Naive thymus-derived CD4-positive, alpha-beta T cell (primary cell): Measurements from ENCODE around the gene DIAPH1. TPM values are rescaled to one million over a fixed set of nuclear protein-coding genes. Genes with fewer than 3 reads are reported as not detected.
A peak's percentile ranks its signal among the peaks of the same experiment; 100 is the strongest.

Source experiments
- ATAC-seq: fragments of 150-1000 bp; cut with Tn5 transposase; 2 replicates; pipeline ENCODE4 v1.10.0; 2021; ENCODE audit warnings: mild to moderate bottlenecking, moderate library complexity
- CTCF ChIA-PET: fragments of 350-600 bp; sonication (Branson Sonifier 250); formaldehyde crosslinking; loops from one replicate; lab custom pipeline; 2021; ENCODE audit warnings: antibody characterized with exemption; lab: Charles Lee
- POLR2A ChIA-PET: fragments of 350-600 bp; sonication (Branson Sonifier 250); formaldehyde crosslinking; loops from one replicate; lab custom pipeline; 2021; ENCODE audit warnings: antibody characterized with exemption, inconsistent platforms; lab: Charles Lee
- DNase-seq, 9 donors: peaks; one replicate each; pipeline versions ENCODE4 v3.0.0 to v3.0.0-alpha.2; 2020 to 2022; ENCODE audit warnings: mixed read lengths in 1 of 9
- H3K27ac ChIP-seq: one replicate; pipeline ENCODE4 v1.7.0; 2013; ENCODE audit warnings: mild to moderate bottlenecking, low read depth, low read length, moderate library complexity
- H3K27me3 ChIP-seq, 2 donors: one replicate each; pipeline ENCODE4 v1.7.0; 2013; ENCODE audit warnings: low read length in 2 of 2, mild to moderate bottlenecking in 2 of 2, moderate library complexity in 2 of 2; ENCODE audit not compliant: control insufficient read depth in 2 of 2, insufficient read depth in 2 of 2
- H3K36me3 ChIP-seq, 3 experiments: 1 replicate in 2 of 3; 2 replicates in 1 of 3; pipeline ENCODE4 v1.7.0; 2013; ENCODE audit warnings: low read length in 3 of 3, mild to moderate bottlenecking in 3 of 3, moderate library complexity in 1 of 3; ENCODE audit not compliant: insufficient read depth in 3 of 3, control insufficient read depth in 2 of 3
- H3K4me1 ChIP-seq, 2 donors: one replicate each; pipeline ENCODE4 v1.7.0; 2013; ENCODE audit warnings: low read length in 2 of 2, mild to moderate bottlenecking in 2 of 2, moderate library complexity in 1 of 2; ENCODE audit not compliant: control insufficient read depth in 2 of 2, insufficient read depth in 2 of 2
- H3K4me3 ChIP-seq: 2 replicates; pipeline ENCODE4 v1.7.0; 2013; ENCODE audit warnings: mild to moderate bottlenecking, low read length
- H3K9me3 ChIP-seq, 3 experiments: 1 replicate in 2 of 3; 2 replicates in 1 of 3; pipeline ENCODE4 v1.7.0; 2013; ENCODE audit warnings: low read length in 3 of 3; ENCODE audit not compliant: control insufficient read depth in 2 of 3
- H3K27ac Mint-ChIP-seq, 9 donors: one replicate each; pipeline ENCODE4 v1.8.0; 2020 to 2022; ENCODE audit warnings: mixed read lengths in 9 of 9, mild to moderate bottlenecking in 8 of 9, moderate library complexity in 5 of 9, inconsistent platforms in 2 of 9
- H3K27me3 Mint-ChIP-seq, 5 donors: one replicate each; pipeline ENCODE4 v1.8.0; 2021 to 2022; ENCODE audit warnings: mixed read lengths in 5 of 5, mild to moderate bottlenecking in 1 of 5
- H3K36me3 Mint-ChIP-seq, 5 donors: one replicate each; pipeline ENCODE4 v1.8.0; 2020 to 2022; ENCODE audit warnings: mixed read lengths in 5 of 5, mild to moderate bottlenecking in 3 of 5, inconsistent platforms in 1 of 5
- H3K4me1 Mint-ChIP-seq, 7 donors: one replicate each; pipeline ENCODE4 v1.8.0; 2020 to 2022; ENCODE audit warnings: mixed read lengths in 7 of 7, mild to moderate bottlenecking in 3 of 7, inconsistent platforms in 1 of 7
- H3K4me3 Mint-ChIP-seq, 10 donors: one replicate each; pipeline ENCODE4 v1.8.0; 2020 to 2022; ENCODE audit warnings: mild to moderate bottlenecking in 10 of 10, mixed read lengths in 10 of 10, moderate library complexity in 6 of 10, inconsistent platforms in 2 of 10
- H3K9me3 Mint-ChIP-seq, 11 donors: one replicate each; pipeline ENCODE4 v1.8.0; 2020 to 2022; ENCODE audit warnings: mixed read lengths in 11 of 11, mild to moderate bottlenecking in 4 of 11, inconsistent platforms in 1 of 11, moderate library complexity in 1 of 11
- intact Hi-C, 2 donors: fragments of 100-400 bp; cut with micrococcal nuclease; formaldehyde crosslinking; loops; one replicate each; pipeline ENCODE4 v1.15.1; 2023
- polyA plus RNA-seq, 2 donors: library from polyadenylated mRNA; unstranded; fragments of 300-500 nt; fragmentation: Illumina TruSeq; gene quantifications; one replicate each; pipeline ENCODE4 v1.2.3, GENCODE V29; 2021
- total RNA-seq, 6 experiments: library from RNA in 5 of 6; stranded (reverse) in 5 of 6; gene quantifications; 1 replicate in 5 of 6; 2 replicates in 1 of 6; pipeline ENCODE4 v1.2.3 and lab custom pipeline; 2021 to 2026

DIAPH1 gene
- total RNA-seq, result 100 to 1,000 TPM; 163 to 278 (median 173) TPM
- 100 to 1,000 TPM in 1 of 2 donors, 10 to 100 TPM in 1; 89.7 to 105 TPM for polyA plus RNA-seq
- 247 reads per million, percentile 95 among the genes with 10 or more reads in this experiment for total RNA-seq (lab: John Stamatoyannopoulos, UW)

DNA sequence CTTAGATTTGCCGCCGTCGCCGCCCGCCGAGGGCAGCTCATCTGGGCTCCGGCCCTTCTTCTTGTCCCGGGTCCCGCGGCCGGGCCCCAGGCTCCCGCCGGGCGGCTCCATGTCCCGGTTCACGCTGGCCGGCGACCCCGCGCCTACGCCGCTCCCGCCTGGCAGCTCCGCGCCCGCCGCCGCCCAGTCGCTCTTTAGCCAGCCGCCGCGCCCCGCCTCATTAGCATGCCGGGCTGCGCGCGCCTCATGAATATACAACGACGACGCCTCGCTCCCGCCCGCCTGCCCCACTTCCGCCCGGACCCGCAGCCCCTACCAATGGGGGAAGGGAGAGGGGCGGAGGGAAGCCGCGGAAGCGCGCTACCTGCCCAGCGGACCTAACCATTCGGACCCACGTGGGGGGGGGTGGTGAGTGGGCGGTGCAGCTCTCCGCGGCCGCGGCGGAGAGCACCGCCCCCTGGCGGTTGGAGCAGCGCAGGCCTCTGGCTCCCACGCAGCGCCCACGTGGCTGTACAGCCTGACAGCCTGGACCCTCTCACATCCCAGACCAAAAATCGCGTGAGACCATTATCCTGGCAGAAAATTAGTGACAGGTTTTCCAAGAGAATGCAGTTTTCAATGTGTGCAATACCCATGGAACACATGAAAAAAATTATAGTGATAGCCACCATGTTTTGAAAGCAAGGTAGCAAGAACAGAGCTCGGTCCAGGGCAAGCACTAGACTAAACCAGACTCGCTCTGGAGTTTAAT lies at the start of gene DIAPH1:
DIAPH1 (minus strand) TSS at position 197 of the 751 bp plus-strand sequence; CDS start at position 111, 86 bp downstream.
- H3K4me1 ChIP-seq, result peaks cover 11 to 22% of the 10 kb centered on the region in 2 donors
- ATAC-seq (peak; percentile 98), DNase-seq (peak; percentile 91 to 98 (median 96))
- Mint-ChIP-seq H3K27ac (peak within 1 kb of the TSS; percentile 91 to 99 (median 95)), H3K4me3 (peak within 1 kb of the TSS; percentile 94 to 100 (median 100)), H3K9me3 (no peaks in the 10 kb centered on the region), H3K4me1 (peaks cover 44 to 61% (median 56%) of the 10 kb centered on the region in 7 donors), H3K27me3 (no peaks in the 10 kb centered on the region), H3K36me3 (peaks cover 13 to 28% (median 19%) of the 10 kb centered on the region in 5 donors)
- POLR2A ChIA-PET, result interaction anchor here (0.6 to 7.5 kb wide), 17 partner anchors 11 to 299 kb away, joined by 3 to 124 read pairs (median 4); partner anchors contain the start of genes FCHSD1, HDAC3, RELL2 and TAF7
- CTCF ChIA-PET, result interaction anchor here (0.5 to 8.7 kb wide), 17 partner anchors 9 to 927 kb away, joined by 3 to 222 read pairs (median 7); partner anchors contain the start of genes FCHSD1, HDAC3 and RELL2
- H3K27ac ChIP-seq, result peak within 1 kb of the TSS; percentile 97
- H3K27me3 ChIP-seq, result no peaks in the 10 kb centered on the region
- peaks cover 0 to 21% (median 5%) of the 10 kb centered on the region in 3 experiments for H3K36me3 ChIP-seq
- intact Hi-C loops, result loop anchor here (1.0 to 10.0 kb wide), 19 partner anchors 14 to 1786 kb away; partner anchors contain the start of genes ANKHD1 (in 2 of the 2), APBB3 (in 2 of the 2), HDAC3 (in 2 of the 2) and RELL2 (in 2 of the 2)
- no peaks in the 10 kb centered on the region for H3K9me3 ChIP-seq
- peak within 1 kb of the TSS; percentile 77 for H3K4me3 ChIP-seq

DNA sequence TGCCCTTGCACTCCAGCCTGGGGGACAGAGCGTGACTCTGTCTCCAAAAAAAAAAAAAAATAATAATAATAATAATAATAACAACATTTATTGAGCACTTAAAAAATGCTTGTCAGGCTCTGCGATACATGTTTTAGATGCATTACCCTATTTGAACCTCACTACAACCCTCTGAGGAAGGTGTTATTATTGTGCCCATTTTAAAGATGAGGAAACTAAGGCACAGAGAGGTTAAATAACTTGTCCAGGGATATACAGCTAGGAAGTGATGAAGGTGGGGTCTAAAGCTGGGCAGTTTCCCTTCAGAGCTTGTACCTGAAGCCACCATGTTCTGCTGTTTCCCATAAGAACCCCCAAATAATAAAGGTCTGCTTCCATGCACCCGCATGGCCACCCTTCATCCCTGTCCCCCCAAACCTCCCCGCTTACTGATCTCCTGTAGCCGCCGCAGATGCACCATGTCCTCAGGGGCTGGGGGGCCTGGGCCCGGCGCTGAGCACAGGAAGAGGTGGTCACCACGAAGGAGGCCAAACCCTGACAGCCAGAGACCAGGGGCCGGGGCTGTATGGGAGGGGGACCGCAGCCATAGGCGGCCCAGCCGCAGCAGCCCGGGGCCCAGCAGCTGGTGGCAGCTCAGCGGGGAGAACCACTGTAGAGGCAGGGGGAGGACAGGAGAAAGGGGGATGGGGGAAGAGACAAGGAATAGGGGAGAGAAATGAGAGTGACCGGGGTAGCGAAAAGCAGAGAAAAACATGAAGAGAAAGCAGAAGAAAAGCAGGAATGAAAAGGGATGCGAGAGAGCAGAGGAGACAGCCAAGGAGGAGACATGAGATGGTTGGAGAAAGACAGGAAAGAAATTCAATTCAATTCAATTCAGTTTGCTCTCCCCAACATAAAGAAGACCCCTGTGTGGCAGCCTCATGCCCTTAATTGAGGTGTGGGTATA lies 47.5 kb upstream of the DIAPH1 start:
- POLR2A ChIA-PET, result interaction anchor here (2.2 kb wide), 1 partner anchor 29 kb away, joined by 5 read pairs; the partner anchor contains the start of genes HDAC3 and RELL2
- DNase-seq (no peak), ATAC-seq (no peak)
- Mint-ChIP-seq H3K36me3 (no peaks in the 10 kb centered on the region), H3K27me3 (no peaks in the 10 kb centered on the region), H3K4me1 (peaks cover 0 to 6% (median 3%) of the 10 kb centered on the region in 7 donors), H3K4me3 (no peak overlapping the region), H3K27ac (no peak overlapping the region), H3K9me3 (no peaks in the 10 kb centered on the region)
- CTCF ChIA-PET, result interaction anchor here (0.7 to 4.4 kb wide), 7 partner anchors 10 to 294 kb away, joined by 3 to 54 read pairs (median 4); partner anchors contain the start of genes DELE1 and PCDH1
- no peaks in the 10 kb centered on the region for H3K27me3 ChIP-seq
- no peak overlapping the region for H3K4me3 ChIP-seq
- no peaks in the 10 kb centered on the region for H3K9me3 ChIP-seq
- no peak overlapping the region for H3K27ac ChIP-seq
- intact Hi-C loops, result loop anchor here (1.0 to 5.0 kb wide), 10 partner anchors 15 to 1033 kb away; partner anchors contain the start of gene RNF14 (in 1 of the 2)
- no peaks in the 10 kb centered on the region for H3K4me1 ChIP-seq
- H3K36me3 ChIP-seq, result no peaks in the 10 kb centered on the region

DNA sequence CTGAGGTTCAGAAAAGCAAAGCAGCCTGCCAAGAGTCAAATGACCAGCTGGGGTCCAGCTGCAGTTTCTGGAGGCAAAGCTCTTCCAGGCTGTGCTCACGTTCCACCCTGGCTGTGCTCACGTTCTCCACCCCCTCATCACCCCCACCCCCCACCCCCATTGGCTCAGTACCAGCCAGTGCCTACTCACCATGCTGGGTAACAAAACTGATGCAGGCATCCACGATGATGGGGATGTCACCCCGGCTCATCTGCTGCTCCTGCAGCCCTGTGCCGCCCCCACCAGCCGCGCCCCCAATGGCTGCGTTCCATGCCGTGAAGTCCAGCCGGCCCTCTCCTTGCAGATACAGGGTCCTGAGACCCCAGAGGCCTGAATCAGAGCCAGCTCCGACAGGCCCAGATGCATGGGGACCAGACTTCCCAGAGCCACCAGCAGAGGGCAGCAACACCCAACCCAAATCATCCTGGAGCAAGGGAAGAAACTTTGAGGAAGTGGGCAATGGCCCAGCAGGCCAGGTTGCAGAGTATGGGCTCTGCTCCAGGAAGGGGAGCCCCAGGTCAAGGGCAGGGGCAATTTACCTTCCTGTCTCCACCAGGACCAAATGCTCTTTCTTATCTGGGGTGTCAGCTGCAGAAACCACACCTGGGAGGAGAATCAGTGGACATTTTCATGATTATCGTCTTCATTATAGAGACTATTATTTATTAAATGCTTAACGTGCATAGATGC lies 46.1 kb upstream of the DIAPH1 start:
- intact Hi-C loops, result loop anchor here (1.0 to 5.0 kb wide), 10 partner anchors 16 to 1034 kb away; partner anchors contain the start of gene RNF14 (in 1 of the 2)
- Histone ChIP-seq H3K27ac (no peak overlapping the region), H3K4me1 (no peaks in the 10 kb centered on the region), H3K4me3 (no peak overlapping the region), H3K36me3 (no peaks in the 10 kb centered on the region), H3K9me3 (no peaks in the 10 kb centered on the region), H3K27me3 (no peaks in the 10 kb centered on the region)
- Mint-ChIP-seq H3K4me3 (no peak overlapping the region), H3K4me1 (peaks cover 0 to 6% (median 3%) of the 10 kb centered on the region in 7 donors), H3K9me3 (no peaks in the 10 kb centered on the region), H3K36me3 (no peaks in the 10 kb centered on the region), H3K27me3 (no peaks in the 10 kb centered on the region), H3K27ac (no peak overlapping the region)
- ChIA-PET POLR2A (interaction anchor here (1.2 to 2.2 kb wide), 2 partner anchors 28 to 295 kb away, joined by 5 read pairs; partner anchors contain the start of genes HDAC3 and RELL2), CTCF (interaction anchor here (0.6 to 4.4 kb wide), 15 partner anchors 8 to 296 kb away, joined by 3 to 54 read pairs (median 5); partner anchors contain the start of genes PCDH1 and PCDH12)
- DNase-seq (peak; percentile 36 to 75 (median 61)), ATAC-seq (peak; percentile 94)

DNA sequence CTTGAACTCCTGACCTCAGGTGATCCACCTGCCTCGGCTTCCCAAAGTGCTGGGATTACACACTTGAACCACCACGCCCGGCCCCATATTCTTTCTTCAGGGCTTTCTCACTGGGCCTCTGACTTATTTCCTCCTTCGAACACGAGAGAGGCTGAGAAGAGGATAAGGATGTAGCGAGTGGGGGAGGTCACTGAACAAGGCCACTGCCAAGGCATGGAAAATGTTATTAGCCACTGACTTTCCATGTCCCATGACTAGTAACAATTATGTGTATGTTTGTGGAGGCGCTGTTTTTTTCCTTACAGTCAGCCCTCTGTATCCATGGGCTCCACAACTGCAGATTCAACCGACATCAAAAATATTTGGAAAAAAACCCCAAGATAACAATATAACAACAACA lies 44.7 kb upstream of the DIAPH1 start:
- Mint-ChIP-seq H3K9me3 (peaks cover 0 to 2% (median 0%) of the 10 kb centered on the region in 11 donors), H3K4me1 (peaks cover 0 to 6% (median 3%) of the 10 kb centered on the region in 7 donors), H3K27me3 (no peaks in the 10 kb centered on the region), H3K27ac (no peak overlapping the region), H3K36me3 (no peaks in the 10 kb centered on the region), H3K4me3 (no peak overlapping the region)
- Histone ChIP-seq H3K27ac (no peak overlapping the region), H3K27me3 (no peaks in the 10 kb centered on the region), H3K4me1 (no peaks in the 10 kb centered on the region), H3K36me3 (no peaks in the 10 kb centered on the region), H3K9me3 (no peaks in the 10 kb centered on the region), H3K4me3 (no peak overlapping the region)
- ATAC-seq (no peak), DNase-seq (no peak)
- ChIA-PET POLR2A (no interaction called here), CTCF (interaction anchor here (0.7 to 3.9 kb wide), 7 partner anchors 10 to 297 kb away, joined by 3 to 24 read pairs (median 6); partner anchors contain the start of gene PCDH1)
- intact Hi-C loops, result no loop called here

DNA sequence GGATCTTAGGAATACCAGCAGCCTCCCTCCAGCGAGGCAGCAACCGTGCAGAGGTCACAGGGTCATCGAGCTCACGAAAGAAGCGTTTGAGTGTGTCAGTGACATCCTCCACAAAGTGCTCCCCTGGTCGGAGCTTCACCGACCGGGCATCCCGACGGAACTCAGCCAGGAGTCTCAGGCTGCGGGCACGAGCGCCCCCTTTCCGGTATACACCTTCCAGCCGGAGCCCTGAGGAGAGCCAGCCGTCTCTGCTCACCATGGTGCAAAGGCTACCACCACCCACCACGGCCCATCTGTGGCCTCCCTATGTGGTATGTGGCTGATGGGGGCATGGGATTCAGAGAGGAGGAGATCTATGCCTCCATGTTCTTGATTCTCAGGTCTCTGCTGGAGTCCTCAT lies 43.2 kb upstream of the DIAPH1 start:
- Mint-ChIP-seq H3K4me3 (no peak overlapping the region), H3K9me3 (peaks cover 0 to 2% (median 0%) of the 10 kb centered on the region in 11 donors), H3K4me1 (peaks cover 0 to 6% (median 3%) of the 10 kb centered on the region in 7 donors), H3K36me3 (peaks cover 0 to 3% (median 0%) of the 10 kb centered on the region in 5 donors), H3K27me3 (peaks cover 0 to 5% (median 0%) of the 10 kb centered on the region in 5 donors), H3K27ac (no peak overlapping the region)
- ATAC-seq (no peak), DNase-seq (no peak)
- Histone ChIP-seq H3K9me3 (no peaks in the 10 kb centered on the region), H3K4me1 (no peaks in the 10 kb centered on the region), H3K36me3 (no peaks in the 10 kb centered on the region), H3K4me3 (no peak overlapping the region), H3K27me3 (no peaks in the 10 kb centered on the region), H3K27ac (no peak overlapping the region)
- ChIA-PET POLR2A (no interaction called here), CTCF (interaction anchor here (1.0 to 3.9 kb wide), 3 partner anchors 8 to 216 kb away, joined by 3 to 15 read pairs (median 6); partner anchors contain the start of gene PCDH1)
- intact Hi-C loops, result no loop called here
